NOMO-1 treated with dmso at 0.1 percent for 144 hours (cell line): ENCODE data around the gene HJURP.

ENCODE experiments used
- DNase-seq: peaks from one replicate; lab custom pipeline; 2025; ENCODE audit not compliant: unreplicated experiment; lab: John Stamatoyannopoulos, UW

Gene HJURP

DNA sequence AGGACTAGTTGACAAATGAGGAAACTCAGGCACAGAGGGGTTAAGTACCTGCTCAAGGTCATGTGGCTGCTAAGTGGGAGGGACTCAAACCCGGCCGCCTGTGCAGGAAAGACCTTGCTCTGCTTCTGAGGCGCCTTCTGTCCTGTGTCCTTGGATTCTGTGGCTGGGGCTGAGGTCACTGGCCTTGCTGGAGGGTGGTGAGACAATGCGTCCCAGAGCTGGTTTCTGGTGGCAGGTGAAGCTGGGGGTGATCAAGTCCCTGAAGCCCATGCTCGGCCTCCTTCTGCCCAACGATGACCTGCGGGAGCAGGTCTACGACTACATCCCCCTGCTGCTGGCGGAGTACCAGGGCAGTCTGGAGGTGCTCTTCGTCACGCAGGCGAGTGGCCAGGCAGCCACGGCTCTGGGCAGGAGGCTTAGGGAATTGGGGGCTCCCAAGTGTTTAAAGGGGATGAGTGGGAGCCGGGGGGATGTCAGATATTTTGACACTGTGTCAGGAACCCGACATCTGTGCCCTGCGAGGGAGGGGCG lies 60.1 kb downstream of the HJURP start:
- no peak for DNase-seq

DNA sequence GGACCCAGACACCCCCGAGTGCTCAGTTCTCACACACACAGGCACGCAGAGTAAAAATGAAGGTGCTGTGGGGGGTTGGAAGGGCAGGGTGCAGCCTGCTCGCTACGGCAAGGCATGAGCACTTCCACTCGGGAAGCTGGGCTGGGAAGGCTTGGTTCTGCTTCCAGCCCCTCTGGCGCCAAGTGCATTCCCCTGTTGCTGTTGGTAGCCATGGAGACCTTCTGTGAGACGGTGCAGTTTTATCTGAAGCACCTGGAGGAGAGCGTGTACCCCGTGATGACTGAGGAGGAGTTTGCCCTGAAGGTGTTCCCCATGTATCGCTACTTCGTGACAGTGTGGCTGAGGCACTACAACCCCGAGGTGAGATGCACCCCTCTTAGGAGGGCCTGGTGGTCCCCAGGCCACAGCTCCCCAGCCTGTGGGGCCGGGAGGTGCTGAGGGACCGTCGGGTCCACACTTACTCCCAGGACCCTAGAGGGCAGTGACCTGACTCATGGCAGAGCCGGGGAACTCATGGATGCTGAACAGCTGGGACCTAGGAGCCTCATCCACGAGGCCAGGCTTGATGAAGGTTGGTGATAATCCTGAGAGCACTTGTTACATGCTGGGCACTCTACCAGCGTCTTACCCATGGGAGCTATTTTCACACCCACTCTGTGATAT lies 60.7 kb downstream of the HJURP start:
- no peak for DNase-seq

DNA sequence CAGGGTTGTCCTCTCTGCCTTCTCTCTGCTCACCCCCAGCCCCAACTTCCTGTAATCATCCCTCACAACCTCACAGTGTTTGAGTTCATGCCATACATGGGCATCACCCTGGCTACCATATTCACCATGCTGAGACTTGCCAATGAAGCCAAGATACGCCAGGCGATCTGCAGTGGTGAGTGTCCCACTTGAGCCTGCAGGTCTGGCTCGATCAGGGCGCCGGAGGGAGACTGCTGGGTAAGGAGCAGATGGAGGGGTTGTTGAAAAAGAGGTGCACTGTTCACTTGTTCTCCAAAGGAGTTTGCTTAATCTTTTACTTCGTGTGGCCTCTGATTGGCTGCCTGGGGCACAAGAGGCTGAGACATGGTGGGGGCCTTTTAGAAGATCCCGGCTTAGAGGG lies 61.6 kb downstream of the HJURP start:
- DNase-seq, result no peak

DNA sequence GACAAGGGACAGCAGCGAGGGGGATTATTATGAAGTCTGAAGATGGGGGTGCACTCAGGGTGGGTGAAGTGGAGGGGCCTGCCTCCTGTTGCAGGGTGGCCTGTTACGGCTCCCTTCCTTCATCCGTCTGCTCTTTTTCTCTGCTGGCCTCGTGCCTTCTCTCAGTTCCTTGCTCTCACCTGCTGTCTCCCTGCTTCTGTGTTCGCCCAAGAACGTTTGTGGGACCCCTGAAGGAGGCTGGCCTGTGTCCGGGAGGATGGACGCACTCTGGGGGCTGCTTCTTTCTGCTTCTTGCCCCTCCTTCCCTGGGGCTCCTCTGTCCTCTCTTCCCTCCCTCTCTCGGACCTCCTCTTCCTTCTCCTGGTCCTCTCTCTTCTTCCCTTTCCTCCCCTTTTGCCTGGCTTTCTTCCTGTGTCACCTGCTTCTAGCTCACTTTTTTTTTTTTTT lies 62.4 kb downstream of the HJURP start:
- DNase-seq, result no peak

DNA sequence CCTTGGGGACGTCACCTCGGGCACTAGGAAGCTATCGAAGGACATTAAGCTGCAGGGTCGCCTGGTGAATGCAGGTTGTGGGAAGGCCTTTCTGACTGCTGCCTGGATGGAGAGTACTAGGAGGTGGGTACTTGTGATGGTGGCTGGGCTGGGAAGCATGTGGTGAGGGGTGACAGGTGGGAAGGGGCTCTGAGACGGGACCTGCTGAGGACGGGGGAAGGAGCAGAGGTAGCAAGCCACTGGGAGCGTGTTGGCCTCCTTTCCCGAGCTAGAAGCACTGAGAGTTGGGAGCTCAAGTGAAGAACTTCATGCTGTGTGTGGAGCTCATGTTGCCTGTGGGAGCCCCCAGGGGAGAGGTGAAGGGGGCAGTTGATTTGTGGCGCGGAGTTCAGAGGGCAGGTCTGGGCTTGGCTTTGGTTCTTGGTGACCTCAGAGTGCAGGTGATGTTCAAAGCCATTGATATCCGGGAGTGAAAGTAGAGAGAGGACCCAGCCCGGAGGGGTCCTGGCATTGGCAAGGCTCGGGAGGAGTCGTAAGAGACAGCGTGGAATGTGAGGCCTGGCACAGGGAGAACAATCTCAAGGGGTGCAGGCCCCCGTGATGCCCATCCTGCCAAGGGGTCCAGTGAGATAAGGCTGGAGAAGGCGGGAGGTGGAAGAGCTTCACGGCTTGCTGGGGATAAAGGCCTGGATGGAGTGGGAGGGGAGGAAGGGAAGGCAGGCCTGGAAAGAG lies 63.0 kb downstream of the HJURP start:
- DNase-seq, result no peak

DNA sequence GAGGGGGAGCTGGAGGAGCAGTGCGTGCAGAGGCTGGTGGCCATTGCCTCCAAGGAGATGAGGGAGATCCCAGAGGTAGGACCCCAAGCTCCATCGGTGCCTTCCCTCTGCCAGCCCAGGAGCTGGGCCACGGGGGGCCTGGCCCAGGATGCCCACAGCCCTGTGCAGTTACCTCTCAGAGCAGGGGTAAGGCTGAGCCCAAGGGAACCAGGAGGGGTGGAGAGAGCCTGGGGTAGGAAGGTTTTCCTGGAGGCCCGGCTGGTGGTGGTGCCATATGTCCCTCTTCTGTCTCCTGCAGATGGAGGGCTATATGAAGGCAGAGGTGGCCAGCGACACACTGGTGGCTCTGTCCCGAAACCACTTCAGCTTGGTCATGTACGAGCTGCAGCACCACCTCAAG lies 64.8 kb downstream of the HJURP start:
- DNase-seq, result no peak
